GM21529 (cell line): ENCODE results near the gene PTBP3.
"Not testable (repeated sequence)": the region's sequence is repeated elsewhere in the genome, so short reads cannot be mapped to it uniquely, and the experiment has no call there.

Source experiments
- ATAC-seq: cut with Tn5 transposase; IDR thresholded peaks from one replicate; pipeline ENCODE4 v1.9.1; 2021; ENCODE audit not compliant: unreplicated experiment

The PTBP3 gene, protein sequence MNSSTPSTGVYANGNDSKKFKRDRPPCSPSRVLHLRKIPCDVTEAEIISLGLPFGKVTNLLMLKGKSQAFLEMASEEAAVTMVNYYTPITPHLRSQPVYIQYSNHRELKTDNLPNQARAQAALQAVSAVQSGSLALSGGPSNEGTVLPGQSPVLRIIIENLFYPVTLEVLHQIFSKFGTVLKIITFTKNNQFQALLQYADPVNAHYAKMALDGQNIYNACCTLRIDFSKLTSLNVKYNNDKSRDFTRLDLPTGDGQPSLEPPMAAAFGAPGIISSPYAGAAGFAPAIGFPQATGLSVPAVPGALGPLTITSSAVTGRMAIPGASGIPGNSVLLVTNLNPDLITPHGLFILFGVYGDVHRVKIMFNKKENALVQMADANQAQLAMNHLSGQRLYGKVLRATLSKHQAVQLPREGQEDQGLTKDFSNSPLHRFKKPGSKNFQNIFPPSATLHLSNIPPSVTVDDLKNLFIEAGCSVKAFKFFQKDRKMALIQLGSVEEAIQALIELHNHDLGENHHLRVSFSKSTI

DNA sequence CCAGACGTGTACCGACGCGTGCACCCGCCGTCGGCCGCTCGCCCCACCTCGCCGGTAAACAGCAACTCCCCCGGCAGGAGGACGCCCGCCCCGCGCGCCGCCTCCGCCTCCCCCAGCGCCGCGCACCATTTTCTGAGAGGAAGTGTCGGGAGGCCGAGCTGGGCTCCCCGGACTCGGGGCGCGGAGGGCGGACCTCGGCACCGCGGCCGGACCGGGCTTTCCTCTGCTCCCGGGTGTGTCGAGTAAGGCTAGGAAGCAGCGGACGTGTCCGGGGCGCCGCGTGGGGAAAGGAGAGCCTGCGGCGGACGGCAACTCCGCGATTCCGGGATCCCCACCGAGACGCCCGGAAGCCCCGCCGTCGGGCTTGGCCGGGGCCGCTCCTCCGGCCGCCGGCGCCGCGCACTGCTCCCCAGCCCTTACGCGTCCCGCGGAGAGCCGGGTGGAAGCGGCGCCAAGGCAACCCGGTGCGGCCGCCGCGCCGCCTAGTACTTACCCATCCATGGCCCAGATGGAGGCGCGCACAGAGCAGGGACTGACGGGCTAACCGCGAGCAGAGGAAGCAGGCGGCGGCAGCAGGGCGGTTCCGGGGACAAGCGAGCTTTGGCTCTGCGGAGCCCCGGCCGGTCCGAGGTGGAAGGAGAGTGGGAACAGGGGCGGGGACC lies at the start of gene PTBP3:
TSS of gene PTBP3 (minus strand) at position 643 of the 662 bp plus-strand sequence. CDS start 35,754 bp downstream, outside the sequence.
- ATAC-seq: peak; percentile 59

DNA sequence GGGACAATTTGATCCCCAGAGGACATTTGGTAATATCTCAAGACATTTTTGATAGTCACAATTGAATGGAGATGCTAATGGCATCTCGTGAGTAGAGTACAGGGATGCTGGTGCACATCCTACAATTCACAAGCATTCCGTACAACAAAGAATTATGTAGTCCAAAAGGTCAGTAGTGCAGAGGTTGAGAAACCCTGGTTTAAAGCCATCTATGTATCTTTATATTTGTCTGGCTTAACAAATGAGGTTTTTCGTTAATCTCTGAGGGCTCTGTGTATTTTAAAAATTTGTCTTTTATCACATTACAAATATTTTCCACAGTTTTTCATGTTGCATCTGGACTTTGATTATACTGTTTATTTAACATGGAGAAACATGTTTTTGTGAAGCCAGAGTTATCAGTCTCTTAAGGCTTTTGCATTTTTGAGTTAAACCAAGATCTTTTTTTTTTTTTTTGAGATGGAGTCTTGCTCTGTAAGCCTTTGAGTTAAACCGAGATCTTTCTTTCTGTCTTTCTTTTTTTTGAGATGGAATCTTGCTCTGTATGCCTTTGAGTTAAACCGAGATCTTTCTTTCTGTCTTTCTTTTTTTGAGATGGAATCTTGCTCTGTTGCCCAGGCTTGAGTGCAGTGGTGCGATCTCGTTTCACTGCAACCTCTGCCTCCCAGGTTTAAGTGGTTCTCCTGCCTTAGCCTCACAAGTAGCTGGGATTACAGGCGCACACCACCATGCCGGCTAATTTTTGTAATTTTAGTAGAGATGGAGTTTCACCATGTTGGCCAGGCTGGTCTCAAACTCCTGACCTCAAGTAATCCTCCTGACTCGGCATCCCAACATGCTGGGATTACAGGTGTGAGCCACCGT lies 49.3 kb upstream of the PTBP3 start:
- no peak for ATAC-seq

DNA sequence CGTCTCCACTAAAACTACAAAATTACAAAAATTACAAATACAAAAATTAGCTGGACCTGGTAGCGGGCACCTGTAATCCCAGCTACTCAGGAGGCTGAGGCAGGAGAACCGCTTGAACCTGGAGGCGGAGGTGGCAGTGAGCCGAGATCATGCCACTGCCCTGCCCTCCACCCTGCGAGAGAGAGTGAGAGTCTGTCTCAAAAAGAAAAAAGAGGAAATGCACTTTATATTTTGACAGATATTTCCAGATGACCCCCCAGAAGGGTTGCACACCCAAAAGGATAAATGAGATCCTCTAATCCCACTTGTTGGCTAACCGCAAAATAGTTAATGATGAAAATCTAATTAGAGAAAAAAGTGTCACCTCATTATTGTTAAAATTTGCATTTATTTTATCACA lies 48.6 kb upstream of the PTBP3 start:
- no peak for ATAC-seq

DNA sequence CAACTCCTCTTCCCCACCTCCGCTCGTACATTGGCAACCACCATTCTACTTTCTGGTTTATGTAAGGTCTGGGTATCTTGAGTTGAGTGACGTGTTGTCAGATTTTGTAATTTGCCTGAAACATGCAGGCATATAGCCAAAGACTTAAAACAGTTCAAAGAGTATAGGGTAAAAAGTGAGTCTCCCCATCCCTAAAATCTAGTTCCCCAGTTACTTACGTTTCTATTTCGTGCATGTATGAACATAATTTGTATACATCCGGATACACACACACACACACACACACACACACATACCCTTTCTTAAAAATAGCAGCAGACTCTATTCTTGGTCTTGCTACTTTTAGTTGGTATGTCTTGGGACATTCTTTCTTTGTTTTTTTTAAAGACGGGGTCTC lies 47.4 kb upstream of the PTBP3 start:
- ATAC-seq: no peak

DNA sequence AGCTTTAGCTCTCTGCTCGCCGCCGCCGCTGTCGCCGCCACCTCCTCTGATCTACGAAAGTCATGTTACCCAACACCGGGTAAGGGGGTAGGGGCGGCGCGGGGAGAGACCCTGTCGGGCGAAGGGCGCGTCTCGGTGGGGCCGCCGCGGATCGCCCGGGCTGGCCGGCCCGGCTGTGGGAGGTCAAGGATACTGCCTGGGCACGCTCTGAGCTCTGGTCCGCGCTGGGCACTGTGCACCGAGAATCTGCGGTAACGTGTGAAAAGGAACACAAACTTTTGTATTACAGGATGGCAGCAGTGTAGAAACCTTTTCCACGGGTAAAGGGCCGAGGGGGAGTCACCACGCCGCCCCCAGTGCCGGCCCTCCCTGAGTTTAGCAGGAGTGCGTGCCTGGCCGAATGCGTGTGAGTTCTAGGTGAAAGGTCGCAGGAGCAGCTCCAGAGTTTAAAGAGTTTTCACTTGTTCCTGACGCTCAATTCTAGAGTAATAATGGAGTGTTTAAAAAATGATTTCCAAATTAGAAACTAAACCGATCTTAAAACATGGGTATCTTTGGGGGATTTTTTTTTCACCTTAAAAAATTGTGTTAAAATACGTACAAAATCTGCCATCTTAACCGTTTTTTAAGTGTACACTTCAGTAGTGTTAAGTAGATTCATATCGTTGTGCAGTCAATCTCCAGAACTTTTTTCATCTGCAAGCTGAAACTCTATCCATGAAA lies 46.8 kb upstream of the PTBP3 start, which contains the start of gene HSDL2:
TSS of gene HSDL2 (plus strand) at position 7 of the 723 bp plus-strand sequence. CDS start at position 63, 56 bp downstream.
- ATAC-seq: peak; percentile 25

DNA sequence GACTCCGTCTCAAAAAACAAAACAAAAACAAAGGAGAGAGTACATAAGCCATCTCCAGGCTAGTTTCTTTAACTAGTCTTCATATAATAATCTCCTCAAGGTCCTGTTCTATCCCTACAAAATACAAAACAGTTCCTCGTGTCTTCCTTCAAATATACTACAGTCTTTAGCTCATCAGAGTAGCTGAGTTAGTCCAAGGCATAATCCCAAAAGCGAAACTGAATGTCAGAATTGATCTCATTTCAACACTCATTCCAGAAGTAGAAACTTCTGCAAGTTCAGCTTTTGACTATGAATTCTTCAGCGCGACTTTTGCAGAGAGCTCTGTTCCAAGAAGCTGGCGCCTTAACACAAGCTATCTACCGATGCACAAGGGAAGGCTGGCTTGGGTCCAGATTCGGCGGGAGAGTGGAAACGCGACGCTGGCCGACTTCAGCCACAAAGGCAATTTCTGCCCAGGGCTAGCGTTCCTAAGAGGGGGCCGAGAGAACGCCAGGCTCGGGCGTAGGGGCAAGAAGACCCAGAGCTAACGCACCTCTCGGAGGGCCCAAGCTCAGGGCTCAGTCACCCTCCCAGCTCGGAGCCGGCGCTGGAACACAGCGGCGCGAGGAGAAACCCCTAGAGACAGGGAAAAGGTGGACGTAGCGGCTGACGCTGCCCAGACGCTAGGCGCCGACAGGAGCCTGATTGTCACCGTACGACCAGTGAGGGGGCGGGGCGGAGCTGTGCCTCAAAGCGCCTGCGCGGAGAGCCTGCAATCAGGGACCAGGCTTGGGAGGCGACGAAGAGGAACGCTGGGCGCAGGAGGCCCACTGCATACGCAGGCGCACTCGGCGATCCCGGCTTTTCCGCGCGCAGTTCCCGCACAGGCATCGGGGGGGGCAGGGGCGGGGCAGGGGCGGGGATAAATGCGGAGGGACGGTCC lies 46.0 kb upstream of the PTBP3 start:
- peak; percentile 82 for ATAC-seq

DNA sequence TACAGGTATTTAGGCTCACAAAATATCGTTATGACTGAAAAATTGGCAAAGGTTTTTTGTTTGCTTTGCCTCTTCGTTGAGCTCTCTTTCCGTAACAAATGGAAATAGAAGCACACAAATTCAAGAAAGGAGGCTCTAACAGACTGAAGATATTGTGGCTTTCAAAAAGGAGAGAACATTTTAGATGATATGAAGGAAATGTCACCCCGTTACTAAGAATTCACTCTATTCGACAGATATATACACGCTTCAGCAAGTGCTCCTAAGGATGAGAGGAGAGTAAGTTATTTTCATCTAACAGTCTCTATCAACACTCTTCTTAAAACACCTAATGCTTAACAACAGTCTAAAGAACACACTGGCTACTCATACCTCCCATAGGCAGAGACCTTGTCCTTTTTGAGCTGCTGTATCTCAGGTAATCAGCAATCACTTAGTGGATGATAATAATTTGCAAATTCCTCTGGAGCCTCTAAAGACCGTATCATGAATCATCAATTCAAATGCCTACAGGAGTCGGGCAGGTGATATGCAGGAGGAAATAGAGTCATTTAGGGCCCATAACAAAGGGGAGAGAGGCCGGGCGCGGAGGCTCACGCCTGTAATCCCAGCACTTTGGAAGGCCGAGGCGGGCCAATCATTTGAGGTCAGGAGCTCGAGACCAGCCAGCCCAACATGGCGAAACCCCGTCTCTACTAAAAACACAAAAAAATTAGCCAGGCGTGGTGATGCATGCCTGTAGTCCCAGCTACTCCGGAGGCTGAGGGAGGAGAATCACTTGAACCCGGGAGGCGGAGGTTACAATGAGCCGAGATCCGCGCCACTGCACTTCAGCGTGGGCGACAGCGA lies 45.1 kb upstream of the PTBP3 start:
- peak; percentile 2 for ATAC-seq

DNA sequence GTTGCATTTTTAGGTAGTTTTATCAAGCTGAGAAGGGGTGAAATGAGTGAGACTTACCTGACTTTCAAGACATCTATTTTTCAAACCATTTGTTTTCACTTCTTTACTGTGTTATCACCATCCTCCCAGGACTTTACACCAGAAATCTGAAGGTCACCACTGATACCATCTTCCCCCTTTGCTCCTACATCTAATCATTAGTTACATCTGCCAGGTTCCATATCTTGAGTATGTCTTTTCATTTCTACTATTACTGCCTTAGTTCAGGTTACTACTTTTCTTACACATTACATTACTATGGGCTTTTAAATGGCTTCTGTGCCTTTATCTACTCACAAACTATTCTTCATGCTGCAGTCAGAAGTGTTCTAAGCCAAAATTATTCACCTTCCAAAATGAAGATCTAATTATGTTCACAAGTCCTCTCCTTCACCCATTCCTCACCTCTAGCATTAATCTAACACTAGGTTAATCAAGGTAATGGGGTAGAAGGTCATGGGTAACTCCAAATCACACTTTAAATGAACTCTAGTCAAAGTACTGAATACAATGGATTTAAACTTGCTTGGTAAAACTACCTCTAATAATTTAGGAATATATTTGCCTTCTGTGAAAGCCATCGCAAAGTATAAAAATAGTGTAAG lies 44.4 kb upstream of the PTBP3 start:
- no peak for ATAC-seq

DNA sequence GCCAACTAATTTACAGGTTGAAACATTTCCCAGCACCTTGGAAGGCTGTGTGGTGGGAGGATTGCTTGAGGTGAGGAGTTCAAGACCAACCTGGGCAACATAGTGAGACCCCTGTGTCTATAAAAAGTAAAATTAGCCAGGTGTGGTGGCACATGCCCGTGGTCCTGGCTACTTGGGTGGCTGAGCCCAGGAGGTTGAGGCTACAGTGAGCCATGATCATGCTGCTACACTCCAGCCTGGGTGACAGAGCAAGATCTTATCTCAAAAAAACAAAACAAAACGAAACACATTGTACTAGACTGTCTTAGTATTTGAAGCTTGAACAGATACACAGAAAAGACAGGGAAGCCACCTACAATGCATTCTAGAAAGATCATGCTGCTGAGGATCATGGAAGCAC lies 43.7 kb upstream of the PTBP3 start:
- no peak for ATAC-seq

DNA sequence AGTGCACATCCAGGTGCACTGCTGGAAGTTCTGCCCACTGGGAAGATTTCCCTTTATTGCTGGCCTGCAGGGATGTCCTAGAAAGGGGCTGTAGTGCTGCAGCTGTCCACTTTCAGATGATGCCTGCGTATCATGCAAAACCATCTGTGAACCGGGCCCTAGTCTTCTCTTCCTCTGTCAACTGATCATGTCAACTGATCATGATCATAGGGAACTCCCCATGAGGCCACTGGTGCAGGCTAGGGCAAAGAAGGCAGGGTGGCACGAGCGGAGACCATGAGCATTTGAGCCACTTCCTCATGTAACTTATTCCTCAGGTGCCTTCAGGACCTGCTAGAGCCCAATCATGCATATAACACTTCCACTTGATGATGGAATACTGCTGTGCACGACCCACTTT lies 41.9 kb upstream of the PTBP3 start:
- ATAC-seq: no peak

DNA sequence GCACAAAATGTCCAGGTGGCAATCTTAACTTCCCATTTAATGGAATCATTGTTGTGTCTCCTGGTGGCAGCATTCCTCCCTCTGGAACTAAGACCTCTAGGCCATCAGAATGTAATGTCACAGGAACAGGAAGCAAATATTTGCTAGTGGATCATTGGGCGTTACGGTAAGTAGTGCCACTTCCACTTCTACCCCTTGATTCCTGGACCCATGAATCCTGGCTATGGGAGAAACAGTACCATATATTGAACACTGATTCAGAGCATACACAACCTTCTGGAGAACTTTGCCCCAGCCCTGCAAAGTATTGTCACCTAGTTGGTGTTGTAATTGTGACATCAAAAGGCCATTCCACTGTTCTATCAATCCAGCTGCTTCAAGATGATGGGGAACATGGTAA lies 40.8 kb upstream of the PTBP3 start:
- ATAC-seq: not testable (repeated sequence)

DNA sequence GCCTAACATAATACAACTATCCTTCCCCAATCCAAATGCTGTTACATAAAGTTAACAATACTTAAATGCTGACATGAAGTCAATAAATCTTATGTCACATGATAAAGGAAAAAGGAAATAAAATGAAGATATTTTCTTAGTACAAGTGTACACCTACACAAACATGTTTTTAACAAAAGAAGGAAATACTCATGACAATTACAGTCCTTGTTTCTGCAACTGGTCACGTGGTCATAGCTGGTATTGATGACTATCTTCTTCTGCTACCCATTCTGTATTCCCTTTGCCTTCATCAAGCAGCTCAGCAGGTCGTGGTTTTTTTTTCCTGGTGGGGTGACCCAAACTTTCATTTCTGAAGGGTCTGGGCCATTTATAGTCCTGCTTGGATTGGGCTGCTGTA lies 40.2 kb upstream of the PTBP3 start:
- not testable (repeated sequence) for ATAC-seq

DNA sequence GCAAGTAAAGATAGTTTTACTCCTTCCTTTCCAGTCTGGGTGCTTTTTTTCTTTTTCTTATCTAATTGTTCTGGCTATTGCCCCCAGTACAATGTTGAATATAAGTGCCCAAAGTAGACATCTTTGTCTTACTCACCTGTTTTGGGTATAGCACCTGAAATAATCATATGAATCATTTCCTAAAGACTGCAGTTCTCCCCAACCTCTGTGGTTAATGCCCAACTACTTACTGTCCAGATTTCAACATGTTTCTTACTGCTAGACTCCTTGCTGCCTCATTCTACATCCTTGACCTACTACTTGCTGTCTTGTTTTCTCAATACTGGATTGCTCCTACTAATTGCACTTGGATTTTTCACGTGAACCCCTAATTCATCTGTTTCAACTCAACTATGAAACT lies 37.6 kb upstream of the PTBP3 start:
- no peak for ATAC-seq

DNA sequence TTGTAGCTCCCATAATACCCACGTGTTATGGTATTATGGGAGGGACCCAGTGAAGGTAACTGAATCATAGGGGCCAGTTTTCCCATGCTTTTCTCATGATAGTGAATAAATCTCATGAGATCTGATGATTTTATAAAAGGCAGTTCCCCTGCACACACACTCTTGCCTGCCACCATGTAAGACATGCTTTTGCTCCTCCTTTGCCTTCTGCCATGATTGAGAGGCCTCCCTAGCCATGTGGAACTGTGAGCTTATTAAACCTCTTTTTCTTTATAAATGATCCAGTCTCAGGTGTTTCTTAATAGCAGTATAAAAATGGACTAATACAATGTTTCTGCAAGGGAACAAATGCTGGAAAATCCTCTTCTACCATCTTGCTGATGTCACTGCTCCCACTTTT lies 36.4 kb upstream of the PTBP3 start:
- ATAC-seq: no peak

DNA sequence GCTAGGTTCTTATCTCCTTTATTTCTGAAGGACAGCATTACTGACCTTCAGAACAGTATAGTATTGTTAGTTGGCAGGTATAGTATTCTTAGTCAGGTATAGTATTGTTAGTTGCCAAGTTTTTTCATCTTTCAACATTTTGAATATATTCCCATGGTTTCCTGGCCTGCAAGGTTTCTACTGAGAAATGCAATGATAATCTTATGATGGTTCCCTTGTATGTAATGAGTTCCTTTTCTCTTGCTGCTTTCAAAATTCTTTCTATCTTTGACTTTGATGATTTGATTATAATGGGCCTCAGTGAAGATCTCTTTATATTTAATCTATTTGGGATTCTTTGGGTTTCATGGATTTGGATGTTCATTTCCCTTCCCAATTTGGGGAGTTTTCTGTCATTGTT lies 34.0 kb upstream of the PTBP3 start:
- no peak for ATAC-seq

DNA sequence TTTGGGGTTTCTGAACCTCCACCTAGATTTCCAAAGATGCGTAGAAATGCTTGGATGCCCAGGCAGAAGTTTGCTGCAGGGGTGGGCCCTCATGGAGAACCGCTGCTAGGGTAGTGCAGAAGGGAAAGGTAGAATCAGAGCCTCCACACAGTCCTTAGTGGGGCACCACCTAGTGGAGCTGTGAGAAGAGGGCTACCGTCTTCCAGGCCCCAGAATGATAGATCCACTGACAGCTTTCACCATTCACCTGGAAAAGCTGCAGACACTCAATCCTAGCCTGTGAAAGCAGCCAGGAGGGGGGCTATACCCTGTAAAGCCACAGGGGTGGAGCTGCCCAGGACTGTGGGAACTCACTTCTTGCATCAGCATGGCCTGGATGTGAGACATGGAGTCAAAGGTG lies 33.2 kb upstream of the PTBP3 start:
- ATAC-seq: no peak

DNA sequence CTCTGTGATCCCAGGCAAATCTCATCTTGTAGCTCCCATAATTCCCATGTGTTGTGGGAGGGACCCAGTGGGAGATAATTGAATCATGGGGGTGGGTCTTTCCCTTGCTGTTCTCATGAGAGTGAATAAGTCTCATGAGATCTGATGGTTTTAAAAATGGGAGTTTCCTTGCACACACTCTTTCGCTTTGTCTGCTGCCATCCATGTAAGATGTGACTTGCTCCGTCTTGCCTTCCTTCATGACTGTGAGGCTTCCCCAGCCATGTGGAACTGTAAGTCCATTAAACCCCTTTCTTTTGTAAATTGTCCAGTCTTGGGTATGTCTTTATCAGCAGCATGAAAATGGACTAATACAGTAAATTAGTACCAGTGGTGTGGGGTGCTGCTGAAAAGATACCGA lies 31.8 kb upstream of the PTBP3 start:
- not testable (repeated sequence) for ATAC-seq

DNA sequence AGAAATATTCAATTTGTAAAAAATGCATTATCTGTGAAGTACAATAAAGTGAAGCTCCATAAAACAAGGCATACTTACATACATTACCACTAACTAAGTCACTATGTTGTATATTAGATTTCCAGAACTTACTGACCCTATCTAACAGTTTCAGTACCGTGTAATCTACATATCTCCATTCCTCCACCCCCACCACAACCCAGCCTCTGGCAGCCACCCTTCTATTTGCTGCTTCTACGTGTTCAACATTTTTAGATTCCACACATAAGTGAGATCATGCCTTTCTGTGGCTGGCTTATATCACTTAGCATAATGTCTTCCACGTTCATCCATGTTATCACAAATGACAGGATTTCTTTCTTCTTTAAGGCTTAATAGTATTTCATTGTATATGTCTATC lies 31.3 kb upstream of the PTBP3 start:
- ATAC-seq: no peak
